ENCODE measurements around the gene ZBTB40. TPM values are rescaled to one million over a fixed set of nuclear protein-coding genes. Genes with fewer than 3 reads are reported as not detected.
A peak's percentile ranks its signal among the peaks of the same experiment; 100 is the strongest.

Gene ZBTB40
- total RNA-seq, 1 experiment from 2014 or later, result 21.4 TPM

GRCh38 chr1:22412932-22413727 lies 38.5 kb upstream of the ZBTB40 start:
- peak in 1 of 2 experiments; percentile 39 for DNase-seq
- CTCF ChIA-PET, result interaction anchor here (0.6 kb wide), 1 partner anchor 250 kb away, joined by 3 read pairs; no protein-coding TSS in a partner anchor
- Histone ChIP-seq H3K27ac (peak overlapping the region; percentile 75), H3K27me3 (ENCODE audit: insufficient read depth, low read depth) (no peaks in the 10 kb centered on the region), H3K36me3 (ENCODE audit: low read depth) (no peaks in the 10 kb centered on the region), H4K20me1 (ENCODE audit: insufficient read depth) (no peaks in the 10 kb centered on the region), H2AFZ (no peak overlapping the region), H3F3A (ENCODE audit: insufficient read depth, low read depth) (peaks cover 25% of the 10 kb centered on the region; the same call in 1 of the 2 replicates), H3K4me3 (no peak overlapping the region), H3K9me3 (ENCODE audit: insufficient read depth, low read depth) (no peaks in the 10 kb centered on the region), H3K79me2 (ENCODE audit: low read depth) (no peaks in the 10 kb centered on the region), H3K4me1 (replicated peaks; ENCODE audit: insufficient read depth) (peaks cover 32% of the 10 kb centered on the region), H3K4me2 (peak overlapping the region; percentile 74), H3K9me2 (ENCODE audit: insufficient read depth) (no peaks in the 10 kb centered on the region)
- intact Hi-C loops (cut with micrococcal nuclease; ENCODE audit: unreplicated experiment), result loop anchor here (1.0 to 10.0 kb wide), 6 partner anchors 138 to 1148 kb away; partner anchors contain the start of gene RAP1GAP
- BruUV-seq (replicated peaks), result no TSS peak
- TF ChIP-seq CTCF (conservative IDR thresholded peaks at IDR 0.05) (no peak), EZH2 (IDR thresholded peaks at IDR 0.05; ENCODE audit: low read depth) (no peak)
- POLR2A ChIA-PET (ENCODE audit: unreplicated experiment), result no interaction called here

- BruUV-seq (replicated peaks), result no TSS peak
- intact Hi-C loops (cut with micrococcal nuclease; ENCODE audit: unreplicated experiment), result loop anchor here (1.0 to 10.0 kb wide), 5 partner anchors 139 to 1149 kb away; partner anchors contain the start of gene RAP1GAP
- H4K20me1 ChIP-seq (ENCODE audit: insufficient read depth), result no peaks in the 10 kb centered on the region
- H3K4me1 ChIP-seq (replicated peaks; ENCODE audit: insufficient read depth), result peaks cover 32% of the 10 kb centered on the region
- CTCF ChIA-PET, result no interaction called here
- H3K4me3 ChIP-seq, result no peak overlapping the region
- H3K4me2 ChIP-seq, result peak overlapping the region; percentile 74
- H3K27me3 ChIP-seq (ENCODE audit: insufficient read depth, low read depth), result no peaks in the 10 kb centered on the region
- no peaks in the 10 kb centered on the region for H3K79me2 ChIP-seq (ENCODE audit: low read depth)
- POLR2A ChIA-PET (ENCODE audit: unreplicated experiment), result no interaction called here
- peak overlapping the region; percentile 75 for H3K27ac ChIP-seq
- H3F3A ChIP-seq (ENCODE audit: insufficient read depth, low read depth), result peaks cover 25% of the 10 kb centered on the region; the same call in 1 of the 2 replicates
- no peak for DNase-seq
- H3K9me2 ChIP-seq (ENCODE audit: insufficient read depth), result no peaks in the 10 kb centered on the region
- no peaks in the 10 kb centered on the region for H3K36me3 ChIP-seq (ENCODE audit: low read depth)
- H2AFZ ChIP-seq, result no peak overlapping the region
- no peaks in the 10 kb centered on the region for H3K9me3 ChIP-seq (ENCODE audit: insufficient read depth, low read depth)
- TF ChIP-seq CTCF (conservative IDR thresholded peaks at IDR 0.05), result no peak
- TF ChIP-seq EZH2 (IDR thresholded peaks at IDR 0.05; ENCODE audit: low read depth), result no peak
Observed at GRCh38 chr1:22413799-22414198, 37.9 kb upstream of the ZBTB40 start.

- CTCF ChIA-PET, result interaction anchor here (0.5 kb wide), 1 partner anchor 303 kb away, joined by 4 read pairs; no protein-coding TSS in a partner anchor
- Histone ChIP-seq H3K4me1 (replicated peaks; ENCODE audit: insufficient read depth) (peaks cover 32% of the 10 kb centered on the region), H3K27ac (peak overlapping the region; percentile 79), H3K27me3 (ENCODE audit: insufficient read depth, low read depth) (no peaks in the 10 kb centered on the region), H3K79me2 (ENCODE audit: low read depth) (no peaks in the 10 kb centered on the region), H3F3A (ENCODE audit: insufficient read depth, low read depth) (peaks cover 25% of the 10 kb centered on the region; the same call in 1 of the 2 replicates), H2AFZ (no peak overlapping the region), H3K9me2 (ENCODE audit: insufficient read depth) (no peaks in the 10 kb centered on the region), H3K9me3 (ENCODE audit: insufficient read depth, low read depth) (no peaks in the 10 kb centered on the region), H3K4me3 (no peak overlapping the region), H4K20me1 (ENCODE audit: insufficient read depth) (no peaks in the 10 kb centered on the region), H3K4me2 (peak overlapping the region; percentile 74), H3K36me3 (ENCODE audit: low read depth) (no peaks in the 10 kb centered on the region)
- peak; percentile 60 to 88 for DNase-seq
- BruUV-seq (replicated peaks), result no TSS peak
- intact Hi-C loops (cut with micrococcal nuclease; ENCODE audit: unreplicated experiment), result loop anchor here (1.0 to 10.0 kb wide), 5 partner anchors 139 to 1149 kb away; partner anchors contain the start of gene RAP1GAP
- TF ChIP-seq EZH2 (IDR thresholded peaks at IDR 0.05; ENCODE audit: low read depth), result no peak
- no peak for TF ChIP-seq CTCF (conservative IDR thresholded peaks at IDR 0.05)
- POLR2A ChIA-PET (ENCODE audit: unreplicated experiment), result no interaction called here
Observed at GRCh38 chr1:22414244-22414751, 37.4 kb upstream of the ZBTB40 start.
